Lower leg skin (tissue), 4 donors: ENCODE measurements around the gene WDR64. TPM values are rescaled to one million over a fixed set of nuclear protein-coding genes. Genes with fewer than 3 reads are reported as not detected.
"Not testable (repeated sequence)": the region's sequence is repeated elsewhere in the genome, so short reads cannot be mapped to it uniquely, and the experiment has no call there.

Experiments used
- DNase-seq, 2 donors: peaks; one replicate each; pipeline ENCODE4 v3.0.0-alpha.2; 2019; ENCODE audit warnings: low spot score in 2 of 2
- H3K4me3 ChIP-seq: fragments of 200-600 bp; sonication (generic); 2 replicates; pipeline ENCODE4 v1.5.1; 2017; ENCODE audit warnings: mild to moderate bottlenecking, low read depth; ENCODE audit not compliant: poor library complexity, severe bottlenecking
- POLR2A ChIP-seq, 2 donors: fragments of 450-650 bp; IDR thresholded peaks; one replicate each; pipeline ENCODE4 v1.6.1; 2016 to 2017; ENCODE audit warnings: antibody characterized with exemption in 2 of 2, mild to moderate bottlenecking in 1 of 2, moderate library complexity in 1 of 2
- WGBS, 2 donors: methylation state at CpG; one replicate each; pipeline ENCODE4 v1.1.5; 2018; 5-methylcytosine and 5-hydroxymethylcytosine counted together
- intact Hi-C: fragments of 100-400 bp; cut with DNase I; formaldehyde crosslinking; loops from one replicate; pipeline ENCODE4 v1.15.0; 2023; ENCODE audit warnings: low total_unique reads
- total RNA-seq, 4 donors: library from RNA; depleted of rRNA; stranded (reverse); fragments of >200 nt; gene quantifications; one replicate each; pipeline ENCODE4 v1.1.0, GENCODE V29; 2016
- TF ChIP-seq, protein P1 (sequence below), 3 donors: fragments of 450-650 bp; IDR thresholded peaks; one replicate each; pipeline ENCODE4 v1.5.1; 2016; ENCODE audit warnings: antibody characterized with exemption in 3 of 3, mild to moderate bottlenecking in 3 of 3, moderate library complexity in 2 of 3

Gene WDR64
- total RNA-seq, 4 donors from 2014 or later, result not detected

DNA sequence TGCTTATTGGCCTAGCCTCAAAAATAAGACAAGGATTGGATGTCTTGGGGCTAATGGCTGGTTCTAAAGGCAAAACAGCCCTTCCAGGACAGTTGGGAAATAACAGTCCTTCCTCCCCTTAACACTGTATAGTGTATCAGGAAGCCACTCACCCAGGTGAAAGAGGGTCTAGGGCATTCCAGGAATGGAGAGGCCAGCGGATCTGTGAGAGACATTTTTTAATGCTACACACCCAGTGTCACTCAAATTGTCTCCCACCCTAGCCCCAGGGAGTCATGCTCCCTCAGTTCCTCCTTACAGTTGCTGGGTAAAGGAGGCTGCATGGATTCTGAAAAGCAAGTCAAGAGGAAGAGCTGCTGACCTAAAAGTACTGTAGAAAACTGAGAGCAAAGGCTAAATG lies 171.8 kb downstream of the WDR64 start:
- intact Hi-C loops, result no loop called here
- H3K4me3 ChIP-seq, result no peak overlapping the region
- WGBS, 2 donors, result 57 to 82% methylated on average over 1 of the region's 1 CpG
- no peak for DNase-seq
- TF ChIP-seq POLR2A (IDR thresholded peaks at IDR 0.05), result no peak
- TF ChIP-seq, protein P1, sequence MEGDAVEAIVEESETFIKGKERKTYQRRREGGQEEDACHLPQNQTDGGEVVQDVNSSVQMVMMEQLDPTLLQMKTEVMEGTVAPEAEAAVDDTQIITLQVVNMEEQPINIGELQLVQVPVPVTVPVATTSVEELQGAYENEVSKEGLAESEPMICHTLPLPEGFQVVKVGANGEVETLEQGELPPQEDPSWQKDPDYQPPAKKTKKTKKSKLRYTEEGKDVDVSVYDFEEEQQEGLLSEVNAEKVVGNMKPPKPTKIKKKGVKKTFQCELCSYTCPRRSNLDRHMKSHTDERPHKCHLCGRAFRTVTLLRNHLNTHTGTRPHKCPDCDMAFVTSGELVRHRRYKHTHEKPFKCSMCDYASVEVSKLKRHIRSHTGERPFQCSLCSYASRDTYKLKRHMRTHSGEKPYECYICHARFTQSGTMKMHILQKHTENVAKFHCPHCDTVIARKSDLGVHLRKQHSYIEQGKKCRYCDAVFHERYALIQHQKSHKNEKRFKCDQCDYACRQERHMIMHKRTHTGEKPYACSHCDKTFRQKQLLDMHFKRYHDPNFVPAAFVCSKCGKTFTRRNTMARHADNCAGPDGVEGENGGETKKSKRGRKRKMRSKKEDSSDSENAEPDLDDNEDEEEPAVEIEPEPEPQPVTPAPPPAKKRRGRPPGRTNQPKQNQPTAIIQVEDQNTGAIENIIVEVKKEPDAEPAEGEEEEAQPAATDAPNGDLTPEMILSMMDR (IDR thresholded peaks at IDR 0.05), result no peak

DNA sequence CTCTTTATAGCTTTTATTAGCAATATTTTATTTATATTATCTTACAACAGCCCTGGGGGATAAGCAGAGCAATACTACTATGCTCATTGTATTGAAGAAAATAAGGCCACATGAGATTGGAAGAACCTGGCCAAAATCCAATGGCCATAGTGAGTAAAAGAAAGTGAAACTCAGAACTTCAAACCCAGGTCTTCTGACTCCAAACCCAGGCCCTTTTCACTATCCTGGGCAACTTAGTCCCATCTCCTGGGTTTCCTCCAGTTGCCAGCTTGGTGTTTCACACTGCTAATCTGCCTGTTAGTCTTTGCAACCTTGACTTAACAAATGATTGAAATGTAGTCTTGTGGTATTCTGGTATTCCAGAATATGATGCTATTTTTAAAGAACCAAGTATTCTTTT lies 173.5 kb downstream of the WDR64 start:
- no peak for DNase-seq
- intact Hi-C loops, result no loop called here
- H3K4me3 ChIP-seq, result no peak overlapping the region
- TF ChIP-seq POLR2A (IDR thresholded peaks at IDR 0.05), result no peak
- TF ChIP-seq, protein P1 (IDR thresholded peaks at IDR 0.05), result no peak

DNA sequence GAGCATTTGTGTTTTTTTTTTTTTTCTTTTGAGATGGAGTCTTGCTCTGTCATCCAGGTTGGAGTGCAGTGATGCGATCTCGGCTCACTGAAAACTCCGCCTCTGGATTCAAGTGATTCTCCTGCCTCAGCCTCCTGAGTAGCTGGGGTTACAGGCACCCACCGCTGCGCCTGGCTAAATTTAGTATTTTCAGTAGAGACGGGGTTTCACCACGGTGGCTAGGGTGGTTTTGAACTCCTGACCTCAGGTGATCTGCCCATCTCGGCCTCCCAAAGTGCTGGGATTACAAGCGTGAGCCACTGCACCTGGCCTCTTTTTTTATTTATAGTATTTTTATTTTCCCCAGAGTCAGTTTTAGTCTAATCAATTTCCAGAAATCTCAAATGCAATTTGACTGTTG lies 174.5 kb downstream of the WDR64 start:
- intact Hi-C loops, H3K4me3 ChIP-seq, DNase-seq: not testable (repeated sequence)
- WGBS, 2 donors, result 86 to 97% methylated on average over 9 of the region's 9 CpGs

DNA sequence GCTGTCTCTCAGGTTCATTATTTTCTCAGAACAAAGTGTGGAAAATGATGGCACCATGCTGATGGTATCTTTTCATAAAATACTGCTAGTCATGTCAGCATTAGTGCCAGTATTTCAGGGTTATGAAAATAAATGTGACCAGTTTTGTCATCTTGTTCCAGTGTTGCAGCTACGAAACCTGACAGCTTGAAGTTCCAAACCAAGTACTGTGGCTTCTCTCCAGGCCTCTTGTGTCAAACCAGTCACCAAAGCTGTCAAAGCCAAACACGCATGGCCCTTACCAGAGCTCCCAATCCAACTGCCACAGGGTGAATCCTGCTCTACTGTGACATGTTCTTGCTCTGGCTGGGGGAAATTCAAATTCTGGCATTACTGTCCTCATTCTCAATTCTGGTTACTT lies 175.2 kb downstream of the WDR64 start:
- intact Hi-C loops, result no loop called here
- no peak for DNase-seq
- H3K4me3 ChIP-seq, result no peak overlapping the region
- TF ChIP-seq, protein P1 (IDR thresholded peaks at IDR 0.05), result no peak
- TF ChIP-seq POLR2A (IDR thresholded peaks at IDR 0.05), result no peak
- WGBS, 2 donors, result 77 to 80% methylated on average over 2 of the region's 2 CpGs

DNA sequence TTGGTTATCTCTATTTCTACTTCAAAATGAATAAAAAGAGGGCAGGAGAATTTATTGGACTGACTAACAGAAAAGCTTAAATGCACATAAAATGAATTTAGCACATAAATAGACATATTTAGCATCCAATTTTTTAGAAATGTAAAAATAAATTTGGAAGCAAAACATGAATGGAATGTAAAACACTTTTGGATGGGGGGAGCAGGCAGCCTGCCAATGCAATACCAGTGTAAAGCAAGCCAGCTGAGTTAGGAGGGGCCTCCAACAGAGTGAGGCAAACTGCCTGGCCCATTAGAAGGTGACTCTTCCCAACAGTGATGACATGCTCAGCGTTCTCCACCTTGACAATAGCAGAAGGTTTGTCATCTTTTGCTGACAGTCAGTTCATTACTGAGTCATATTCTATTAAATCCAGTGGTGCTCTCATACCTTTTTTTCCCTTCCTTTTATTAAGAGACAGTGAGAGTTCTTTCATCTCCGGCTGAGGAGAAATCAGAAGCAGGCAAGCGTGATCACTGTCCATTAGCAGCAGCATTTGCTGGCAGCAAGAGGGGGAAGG lies 176.5 kb downstream of the WDR64 start:
- WGBS, 2 donors, result 50 to 59% methylated on average over 3 of the region's 3 CpGs
- no peak for DNase-seq
- intact Hi-C loops, result no loop called here
- no peak overlapping the region for H3K4me3 ChIP-seq
- no peak for TF ChIP-seq POLR2A (IDR thresholded peaks at IDR 0.05)
- TF ChIP-seq, protein P1 (IDR thresholded peaks at IDR 0.05), result no peak

DNA sequence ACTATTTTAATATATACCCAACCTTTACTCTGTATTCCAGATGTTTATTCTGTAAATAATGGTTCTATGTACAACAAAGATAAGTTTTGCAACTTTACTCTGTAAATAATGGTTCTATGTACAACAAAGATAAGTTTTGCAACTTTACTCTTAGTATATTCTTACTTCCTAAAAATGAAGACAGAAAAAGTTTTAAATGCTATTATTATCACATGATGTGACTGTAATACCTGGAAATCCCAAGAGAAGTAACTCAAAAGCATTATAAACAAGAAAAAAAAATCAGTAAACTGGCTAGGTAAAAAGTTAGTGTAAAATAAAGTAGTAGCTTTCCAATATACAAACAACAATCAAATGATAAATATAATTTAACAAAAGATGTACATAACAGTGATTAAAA lies 177.4 kb downstream of the WDR64 start:
- no peak for TF ChIP-seq POLR2A (IDR thresholded peaks at IDR 0.05)
- TF ChIP-seq, protein P1 (IDR thresholded peaks at IDR 0.05), result no peak
- intact Hi-C loops, result no loop called here
- no peak for DNase-seq
- H3K4me3 ChIP-seq, result no peak overlapping the region
